KMS-11 (cell line): Measurements from ENCODE around the gene CAMKV.

Source experiments
- H2AFZ ChIP-seq: fragments of 200-600 bp; sonication (generic); 2 replicates; pipeline ENCODE4 v1.6.1; 2016; ENCODE audit warnings: antibody characterized with exemption, mixed run types, low read depth
- H3K27ac ChIP-seq: fragments of 200-600 bp; sonication (generic); 2 replicates; pipeline ENCODE4 v1.6.1; 2016; ENCODE audit warnings: mild to moderate bottlenecking, mixed run types
- H3K27me3 ChIP-seq: fragments of 200-600 bp; sonication (generic); 2 replicates; pipeline ENCODE4 v1.6.1; 2017; ENCODE audit warnings: mild to moderate bottlenecking, low read depth, mixed run types, moderate library complexity; ENCODE audit not compliant: insufficient read depth
- H3K36me3 ChIP-seq: fragments of 200-600 bp; sonication (generic); 2 replicates; pipeline ENCODE4 v1.6.1; 2017; ENCODE audit warnings: mild to moderate bottlenecking, mixed run types; ENCODE audit not compliant: insufficient read depth
- H3K4me1 ChIP-seq: fragments of 200-600 bp; sonication (generic); 2 replicates; pipeline ENCODE4 v1.6.1; 2016; ENCODE audit warnings: mild to moderate bottlenecking, low read depth, mixed run types; ENCODE audit not compliant: poor library complexity, severe bottlenecking
- H3K4me2 ChIP-seq: fragments of 200-600 bp; sonication (generic); 2 replicates; pipeline ENCODE4 v1.7.0; 2016; ENCODE audit warnings: mild to moderate bottlenecking, mixed run types
- H3K4me3 ChIP-seq: fragments of 200-600 bp; sonication (generic); IDR thresholded peaks from 2 replicates; pipeline ENCODE4 v1.6.1; 2017; ENCODE audit warnings: low read depth, low read length, mixed read lengths; ENCODE audit not compliant: insufficient read depth
- H3K79me2 ChIP-seq: fragments of 200-600 bp; sonication (generic); 2 replicates; pipeline ENCODE4 v1.6.1; 2016; ENCODE audit warnings: low read depth, mixed run types; ENCODE audit not compliant: insufficient read depth
- H3K9ac ChIP-seq: fragments of 200-600 bp; sonication (generic); 2 replicates; pipeline ENCODE4 v1.6.1; 2016; ENCODE audit warnings: mild to moderate bottlenecking, mixed run types
- H4K20me1 ChIP-seq: fragments of 200-600 bp; sonication (generic); 2 replicates; pipeline ENCODE4 v1.6.1; 2016; ENCODE audit warnings: mild to moderate bottlenecking, mixed run types; ENCODE audit not compliant: insufficient read depth
- CTCF ChIP-seq: fragments of 200-600 bp; sonication (generic); conservative IDR thresholded peaks from 2 replicates; pipeline ENCODE4 v1.6.1; 2017; ENCODE audit warnings: low read depth, mild to moderate bottlenecking, antibody characterized with exemption, low read length, moderate library complexity, mixed read lengths

Gene CAMKV

DNA sequence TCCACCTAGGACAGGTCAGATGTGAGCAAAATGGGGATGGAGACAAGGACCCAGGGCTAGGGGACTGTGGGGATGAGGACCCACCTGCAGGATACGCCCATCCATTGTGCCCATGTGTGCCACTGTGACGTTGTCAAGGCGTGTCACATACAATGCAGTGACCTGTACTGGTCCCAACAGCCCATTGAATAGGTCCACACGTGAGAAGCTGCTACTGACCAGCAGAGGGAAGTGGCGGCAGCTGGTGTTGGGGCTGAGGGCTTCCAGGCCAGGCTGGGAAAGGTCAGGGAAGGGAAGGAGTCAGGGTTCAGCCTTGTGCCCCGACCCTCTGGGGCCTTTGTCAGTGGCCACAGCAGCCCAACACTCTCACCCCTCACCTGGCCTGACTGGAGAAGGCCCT lies 29.3 kb upstream of the CAMKV start:
- TF ChIP-seq CTCF: no peak
- no peak overlapping the region for H3K4me3 ChIP-seq
- no peak overlapping the region for H3K9ac ChIP-seq
- no peak overlapping the region for H3K27ac ChIP-seq
- no peaks in the 10 kb centered on the region for H3K79me2 ChIP-seq
- no peaks in the 10 kb centered on the region for H3K36me3 ChIP-seq
- peaks cover 13% of the 10 kb centered on the region for H3K4me1 ChIP-seq
- H3K4me2 ChIP-seq: no peak overlapping the region
- no peaks in the 10 kb centered on the region for H4K20me1 ChIP-seq
- no peak overlapping the region for H2AFZ ChIP-seq
- no peaks in the 10 kb centered on the region for H3K27me3 ChIP-seq

DNA sequence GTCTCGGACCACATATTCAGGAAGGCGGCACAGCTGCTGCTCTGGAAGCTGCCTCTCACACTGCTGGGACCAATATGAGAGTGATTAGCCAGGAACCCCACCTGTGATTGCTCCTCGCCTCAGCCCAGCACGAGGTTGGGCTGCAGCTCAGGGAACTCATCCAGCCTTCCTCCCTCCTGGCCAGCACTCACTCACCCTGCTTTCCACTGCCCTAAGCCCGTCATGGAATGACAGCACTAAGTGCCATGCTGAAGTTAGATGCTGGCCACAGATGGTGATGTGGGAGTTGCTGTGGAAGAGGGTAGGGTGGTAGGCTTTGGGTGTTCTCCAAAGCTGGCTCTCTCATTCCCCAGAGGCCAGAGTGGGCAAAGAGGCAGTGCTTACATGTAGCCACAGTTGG lies 26.6 kb upstream of the CAMKV start:
- no peaks in the 10 kb centered on the region for H3K27me3 ChIP-seq
- peaks cover 3% of the 10 kb centered on the region for H3K4me1 ChIP-seq
- no peak for TF ChIP-seq CTCF
- H3K4me2 ChIP-seq: no peak overlapping the region
- no peaks in the 10 kb centered on the region for H4K20me1 ChIP-seq
- H3K4me3 ChIP-seq: no peak overlapping the region
- H2AFZ ChIP-seq: no peak overlapping the region
- no peak overlapping the region for H3K9ac ChIP-seq
- H3K27ac ChIP-seq: no peak overlapping the region
- H3K79me2 ChIP-seq: no peaks in the 10 kb centered on the region
- no peaks in the 10 kb centered on the region for H3K36me3 ChIP-seq

- Histone ChIP-seq H3K4me3 (no peak overlapping the region), H3K79me2 (no peaks in the 10 kb centered on the region), H3K4me1 (no peaks in the 10 kb centered on the region), H3K27ac (no peak overlapping the region), H3K9ac (no peak overlapping the region), H4K20me1 (no peaks in the 10 kb centered on the region), H3K36me3 (no peaks in the 10 kb centered on the region), H2AFZ (no peak overlapping the region), H3K27me3 (no peaks in the 10 kb centered on the region), H3K4me2 (no peak overlapping the region)
- TF ChIP-seq CTCF: no peak
These were observed 26.1 kb upstream of the CAMKV start for GRCh38 chr3:49895791-49896190.

GRCh38 chr3:49889296-49889695 lies 19.6 kb upstream of the CAMKV start:
- Histone ChIP-seq H4K20me1 (no peaks in the 10 kb centered on the region), H3K27ac (no peak overlapping the region), H3K36me3 (no peaks in the 10 kb centered on the region), H2AFZ (no peak overlapping the region), H3K4me3 (no peak overlapping the region), H3K4me1 (no peaks in the 10 kb centered on the region), H3K79me2 (no peaks in the 10 kb centered on the region), H3K9ac (no peak overlapping the region), H3K27me3 (no peaks in the 10 kb centered on the region), H3K4me2 (no peak overlapping the region)
- TF ChIP-seq CTCF: no peak

DNA sequence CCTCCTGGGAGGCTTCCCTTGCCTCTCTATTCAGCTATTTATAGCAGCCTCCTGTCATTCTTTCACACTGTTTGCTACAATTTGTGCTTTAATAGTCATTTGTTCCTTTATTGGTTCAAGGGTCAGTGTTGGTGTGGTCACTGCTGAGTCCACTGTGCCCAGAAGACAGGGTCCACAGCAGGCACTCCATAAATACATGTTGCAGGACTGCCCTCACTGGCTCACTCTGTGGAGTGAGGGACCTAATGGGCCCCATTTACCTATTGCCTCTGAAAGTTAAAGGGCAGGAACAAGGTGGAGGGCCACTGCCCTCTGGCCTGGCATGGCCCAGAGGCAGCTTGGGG lies 17.2 kb upstream of the CAMKV start:
- Histone ChIP-seq H3K4me3 (no peak overlapping the region), H3K9ac (no peak overlapping the region)

More for the DNA sequence above, 17.2 kb upstream of the CAMKV start:
- TF ChIP-seq CTCF: no peak
- no peaks in the 10 kb centered on the region for H3K27me3 ChIP-seq
- H3K4me2 ChIP-seq: no peak overlapping the region
- no peaks in the 10 kb centered on the region for H3K79me2 ChIP-seq
- no peaks in the 10 kb centered on the region for H3K36me3 ChIP-seq
- H2AFZ ChIP-seq: no peak overlapping the region
- no peaks in the 10 kb centered on the region for H3K4me1 ChIP-seq
- H4K20me1 ChIP-seq: no peaks in the 10 kb centered on the region
- H3K27ac ChIP-seq: no peak overlapping the region
